IMR-90 (cell line): ENCODE data around the gene EDEM3. TPM values are rescaled to one million over a fixed set of nuclear protein-coding genes. Genes with fewer than 3 reads are reported as not detected.

Source experiments
- ATAC-seq: fragments of 200-7000 bp; cut with Tn5 transposase; 2 replicates; pipeline ENCODE4 v1.9.1; 2020; ENCODE audit warnings: low read depth, mild to moderate bottlenecking, moderate library complexity
- BruUV-seq: library from RNA; stranded (reverse); fragments of 400-500 nt; replicated peaks from 2 replicates; lab custom pipeline; 2021; lab: Mats Ljungman, UMichigan
- CTCF ChIA-PET: fragments of 300-600 bp; formaldehyde crosslinking; extraction: SDS; loops from one replicate; lab custom pipeline; 2021; ENCODE audit warnings: antibody characterized with exemption; lab: Yijun Ruan, JAX
- POLR2A ChIA-PET: fragments of 300-600 bp; sonication (Branson Sonifier 250); formaldehyde crosslinking; loops from one replicate; lab custom pipeline; 2022; ENCODE audit warnings: antibody characterized with exemption; ENCODE audit not compliant: unreplicated experiment; lab: Charles Lee
- DNase-seq: peaks from one replicate; pipeline ENCODE4 v3.0.0; 2013
- H2AFZ ChIP-seq: replicated peaks from 2 replicates; pipeline ENCODE3; 2013; ENCODE audit warnings: low read length, mild to moderate bottlenecking; ENCODE audit not compliant: poor library complexity
- H2AK5ac ChIP-seq: 2 replicates; pipeline ENCODE4 v1.6.1; 2013; ENCODE audit warnings: low read depth, low read length, inconsistent platforms
- H2AK9ac ChIP-seq: replicated peaks from 2 replicates; pipeline ENCODE3; 2013; ENCODE audit warnings: mild to moderate bottlenecking, low read depth, low read length, moderate library complexity; ENCODE audit not compliant: poor library complexity
- H2BK120ac ChIP-seq: 2 replicates; pipeline ENCODE4 v1.6.1; 2013; ENCODE audit warnings: low read depth, low read length, inconsistent platforms
- H2BK15ac ChIP-seq: 3 replicates; pipeline ENCODE4 v1.6.1; 2013; ENCODE audit warnings: low read depth, low read length, inconsistent platforms
- H2BK20ac ChIP-seq: 2 replicates; pipeline ENCODE4 v1.6.1; 2013; ENCODE audit warnings: low read depth, mild to moderate bottlenecking, inconsistent platforms, low read length, moderate library complexity
- H2BK5ac ChIP-seq: 2 replicates; pipeline ENCODE4 v1.6.1; 2013; ENCODE audit warnings: mild to moderate bottlenecking, low read depth, low read length, inconsistent platforms; ENCODE audit not compliant: poor library complexity, severe bottlenecking
- H3K14ac ChIP-seq: replicated peaks from 2 replicates; pipeline ENCODE4 v1.6.1; 2013; ENCODE audit warnings: low read depth, low read length, inconsistent platforms
- H3K18ac ChIP-seq: 2 replicates; pipeline ENCODE4 v1.6.1; 2013; ENCODE audit warnings: low read depth, low read length, control low read depth
- H3K23ac ChIP-seq: 2 replicates; pipeline ENCODE4 v1.6.1; 2013; ENCODE audit warnings: low read depth, low read length, inconsistent platforms
- H3K27ac ChIP-seq: 2 replicates; pipeline ENCODE4 v1.5.1; 2013; ENCODE audit warnings: mild to moderate bottlenecking, control low read depth, low read length; ENCODE audit not compliant: insufficient read depth
- H3K27me3 ChIP-seq: 2 replicates; pipeline ENCODE4 v1.6.1; 2013; ENCODE audit warnings: low read length; ENCODE audit not compliant: control insufficient read depth, insufficient read depth
- H3K36me3 ChIP-seq: 2 replicates; pipeline ENCODE4 v1.6.1; 2013; ENCODE audit warnings: low read length, mixed read lengths; ENCODE audit not compliant: control insufficient read depth, insufficient read depth
- H3K4ac ChIP-seq: 2 replicates; pipeline ENCODE4 v1.6.1; 2013; ENCODE audit warnings: low read depth, low read length, inconsistent platforms
- H3K4me1 ChIP-seq: 2 replicates; pipeline ENCODE4 v1.6.1; 2013; ENCODE audit warnings: low read length, mixed read lengths; ENCODE audit not compliant: control insufficient read depth, insufficient read depth
- H3K4me2 ChIP-seq: 2 replicates; pipeline ENCODE4 v1.6.1; 2013; ENCODE audit warnings: low read depth, mild to moderate bottlenecking, control low read depth, low read length, moderate library complexity
- H3K4me3 ChIP-seq: 2 replicates; pipeline ENCODE4 v1.5.1; 2013; ENCODE audit warnings: low read depth, mild to moderate bottlenecking, control low read depth, low read length, moderate library complexity; ENCODE audit not compliant: insufficient read depth
- H3K56ac ChIP-seq: 2 replicates; pipeline ENCODE4 v1.6.1; 2013; ENCODE audit warnings: low read length, inconsistent platforms; ENCODE audit not compliant: insufficient read depth; ENCODE audit errors: extremely low read depth
- H3K79me1 ChIP-seq, 2 experiments: 2 replicates each; pipeline ENCODE4 v1.6.1; 2013; ENCODE audit warnings: low read length in 2 of 2, inconsistent platforms in 1 of 2, low read depth in 1 of 2
- H3K9ac ChIP-seq: 2 replicates; pipeline ENCODE4 v1.6.1; 2013; ENCODE audit warnings: low read depth, low read length, control low read depth
- H3K9me1 ChIP-seq: 2 replicates; pipeline ENCODE4 v1.6.1; 2013; ENCODE audit warnings: low read length, inconsistent platforms; ENCODE audit not compliant: insufficient read depth
- H3K9me3 ChIP-seq: 2 replicates; pipeline ENCODE4 v1.6.1; 2013; ENCODE audit warnings: low read length; ENCODE audit not compliant: control insufficient read depth, insufficient read depth
- H4K20me1 ChIP-seq: 2 replicates; pipeline ENCODE4 v1.6.1; 2013; ENCODE audit warnings: low read length, inconsistent platforms; ENCODE audit not compliant: insufficient read depth
- H4K5ac ChIP-seq: 2 replicates; pipeline ENCODE4 v1.6.1; 2013; ENCODE audit warnings: mild to moderate bottlenecking, low read depth, low read length, control low read depth
- H4K8ac ChIP-seq, 2 experiments: 2 replicates each; pipeline ENCODE4 v1.6.1; 2013; ENCODE audit warnings: low read depth in 2 of 2, low read length in 2 of 2, control low read depth in 1 of 2, inconsistent platforms in 1 of 2
- H4K91ac ChIP-seq: 2 replicates; pipeline ENCODE4 v1.6.1; 2013; ENCODE audit warnings: low read depth, low read length, inconsistent platforms; ENCODE audit not compliant: insufficient read depth
- BHLHE40 ChIP-seq: fragments of 150-350 bp; IDR thresholded peaks from 2 replicates; pipeline ENCODE4 v1.6.1; 2016; ENCODE audit warnings: mild to moderate bottlenecking, low read depth, low read length
- CTCF ChIP-seq: conservative IDR thresholded peaks from 2 replicates; pipeline ENCODE4 v1.5.1; 2012; ENCODE audit warnings: mild to moderate bottlenecking, low read depth, low read length, improper control_type of control experiment
- FOS ChIP-seq: fragments of 150-350 bp; IDR thresholded peaks from 2 replicates; pipeline ENCODE4 v1.6.1; 2016; ENCODE audit warnings: low read depth, low read length
- MAFK ChIP-seq: IDR thresholded peaks from 2 replicates; pipeline ENCODE4 v1.6.1; 2012; ENCODE audit warnings: low read depth, low read length, improper control_type of control experiment
- MXI1 ChIP-seq: IDR thresholded peaks from 2 replicates; pipeline ENCODE4 v1.6.1; 2012; ENCODE audit warnings: low read depth, mild to moderate bottlenecking, low read length, moderate library complexity, borderline replicate concordance
- NFE2L2 ChIP-seq: fragments of 150-350 bp; IDR thresholded peaks from 2 replicates; pipeline ENCODE4 v1.6.1; 2016; ENCODE audit warnings: low read depth, mild to moderate bottlenecking, low read length
- POLR2A ChIP-seq: IDR thresholded peaks from 2 replicates; pipeline ENCODE4 v1.6.1; 2012; ENCODE audit warnings: mild to moderate bottlenecking, low read depth, low read length
- RCOR1 ChIP-seq: IDR thresholded peaks from 2 replicates; pipeline ENCODE4 v1.6.1; 2012; ENCODE audit warnings: mild to moderate bottlenecking, low read length, improper control_type of control experiment; ENCODE audit not compliant: insufficient replicate concordance
- RFX5 ChIP-seq: IDR thresholded peaks from 2 replicates; pipeline ENCODE4 v1.8.0; 2012; ENCODE audit warnings: low read depth, mild to moderate bottlenecking, low read length, moderate library complexity
- USF2 ChIP-seq: fragments of 150-350 bp; IDR thresholded peaks from 2 replicates; pipeline ENCODE4 v1.6.1; 2017; ENCODE audit warnings: mild to moderate bottlenecking, antibody characterized with exemption, low read length, low read depth
- WGBS, 2 experiments: methylation state at CpG; one replicate each; pipeline versions ENCODE4 v1.1.5 to v1.1.7; 2013; ENCODE audit warnings: missing lambda C conversion rate in 2 of 2; ENCODE audit not compliant: insufficient read length in 1 of 2; ENCODE audit errors: extremely low coverage in 2 of 2; 5-methylcytosine and 5-hydroxymethylcytosine counted together
- dilution Hi-C: fragments of 300-500 bp; cut with HindIII; formaldehyde crosslinking; loops from one replicate; pipeline ENCODE4 v1.14.3; 2018; ENCODE audit warnings: low sequenced_read_pairs; ENCODE audit not compliant: unreplicated experiment
- in situ Hi-C: fragments of 300-500 bp; cut with MboI; formaldehyde crosslinking; loops from 3 replicates; pipeline ENCODE4 v1.14.3; 2019; ENCODE audit warnings: low sequenced_read_pairs, inconsistent platforms, mixed read lengths
- intact Hi-C: fragments of 100-400 bp; cut with micrococcal nuclease; formaldehyde crosslinking; loops from 2 replicates; pipeline ENCODE4 v1.10.0; 2022
- polyA plus RNA-seq, 3 experiments: library from polyadenylated mRNA; depleted of rRNA; stranded (reverse); fragments of >200 nt; gene quantifications; 2 replicates each; pipeline ENCODE4 v1.2.3, GENCODE V29; 2012; ENCODE audit warnings: low replicate concordance in 1 of 3
- total RNA-seq: library from RNA; depleted of rRNA; stranded (reverse); fragments of >200 nt; gene quantifications from 2 replicates; pipeline ENCODE4 v1.2.3, GENCODE V29; 2012

Gene EDEM3
- total and polyA plus RNA-seq, 2 of the 4 experiments (the other 2 are of a cell fraction): 17.5 to 29.9 TPM

GRCh38 chr1:184696403-184696802 lies 58.3 kb downstream of the EDEM3 start:
- Histone ChIP-seq H3K79me1 (0 out of 4 replicates have a peak, but pooled peaks cover 0 to 5% of the 10 kb centered on the region in 2 experiments), H3K23ac (no peak overlapping the region), H4K8ac (no peak overlapping the region), H3K36me3 (peaks cover 5% of the 10 kb centered on the region; the same call in 1 of the 2 replicates), H3K56ac (no peak overlapping the region), H3K4me2 (no peak overlapping the region), H3K4me1 (peaks cover 3% of the 10 kb centered on the region; the same call in 1 of the 2 replicates), H3K9me3 (no peaks in the 10 kb centered on the region), H2AK9ac (no peak overlapping the region), H3K27ac (no peak overlapping the region), H3K9me1 (no peaks in the 10 kb centered on the region), H2AFZ (no peak overlapping the region), H2BK5ac (no peak overlapping the region), H4K91ac (no peak overlapping the region), H2AK5ac (no peak overlapping the region), H4K20me1 (no peaks in the 10 kb centered on the region; the same call in 1 of the 2 replicates), H3K9ac (no peak overlapping the region), H3K4me3 (no peak overlapping the region), H3K14ac (no peak overlapping the region), H3K4ac (no peak overlapping the region), H4K5ac (no peak overlapping the region), H3K27me3 (no peaks in the 10 kb centered on the region), H2BK20ac (no peak overlapping the region), H2BK15ac (no peak overlapping the region), H3K18ac (no peak overlapping the region), H2BK120ac (no peak overlapping the region)
- CTCF ChIA-PET: no interaction called here
- POLR2A ChIA-PET: no interaction called here
- WGBS, 2 experiments: no CpG with 5 or more reads among the region's 3 CpGs
- no peak for TF ChIP-seq RCOR1
- TF ChIP-seq MXI1: no peak
- TF ChIP-seq FOS: no peak
- no peak for TF ChIP-seq MAFK
- no peak for TF ChIP-seq BHLHE40
- no peak for TF ChIP-seq RFX5
- no peak for TF ChIP-seq CTCF
- no peak for TF ChIP-seq USF2
- no peak for TF ChIP-seq POLR2A
- TF ChIP-seq NFE2L2: no peak
- DNase-seq (no peak), ATAC-seq (no peak; the same call in 1 of the 2 replicates)
- in situ Hi-C loops (no loop called here), intact Hi-C loops (loop anchor here (10.0 kb wide), 1 partner anchor 752 kb away; no protein-coding TSS in a partner anchor), dilution Hi-C loops (no loop called here)
- no TSS peak for BruUV-seq
